ENCODE measurements around the gene RNH1. TPM values are rescaled to one million over a fixed set of nuclear protein-coding genes. Genes with fewer than 3 reads are reported as not detected.

Gene RNH1
- total RNA-seq, 1 donor from 2014 or later = 85.9 TPM

GRCh38 chr11:474914-475506, 32.0 kb downstream of the RNH1 start:
- no peaks in the 10 kb centered on the region for H3K36me3 Mint-ChIP-seq (ENCODE audit: unreplicated experiment)
- H3K27me3 Mint-ChIP-seq (ENCODE audit: unreplicated experiment) = peaks cover 12% of the 10 kb centered on the region
- DNase-seq = no peak
- peaks cover 23% of the 10 kb centered on the region for H3K4me1 Mint-ChIP-seq (ENCODE audit: low read depth, unreplicated experiment)
- peaks cover 7% of the 10 kb centered on the region for H3K9me3 Mint-ChIP-seq (ENCODE audit: unreplicated experiment)
- H3K4me3 Mint-ChIP-seq (ENCODE audit: unreplicated experiment) = no peak overlapping the region
- H3K27ac Mint-ChIP-seq (ENCODE audit: unreplicated experiment) = peak overlapping the region; percentile 62
- TF ChIP-seq CTCF (IDR thresholded peaks at IDR 0.05; ENCODE audit: partially characterized antibody, unreplicated experiment) = no peak

GRCh38 chr11:473962-474785, 32.9 kb downstream of the RNH1 start:
- H3K4me3 Mint-ChIP-seq (ENCODE audit: unreplicated experiment) = peak overlapping the region; percentile 38
- H3K27me3 Mint-ChIP-seq (ENCODE audit: unreplicated experiment) = peaks cover 12% of the 10 kb centered on the region
- peaks cover 29% of the 10 kb centered on the region for H3K4me1 Mint-ChIP-seq (ENCODE audit: low read depth, unreplicated experiment)
- DNase-seq = peak; percentile 78
- no peak for TF ChIP-seq CTCF (IDR thresholded peaks at IDR 0.05; ENCODE audit: partially characterized antibody, unreplicated experiment)
- H3K36me3 Mint-ChIP-seq (ENCODE audit: unreplicated experiment) = no peaks in the 10 kb centered on the region
- H3K27ac Mint-ChIP-seq (ENCODE audit: unreplicated experiment) = peak overlapping the region; percentile 94
- H3K9me3 Mint-ChIP-seq (ENCODE audit: unreplicated experiment) = peaks cover 7% of the 10 kb centered on the region

GRCh38 chr11:473415-473814, 33.6 kb downstream of the RNH1 start:
- peak overlapping the region; percentile 71 for H3K4me3 Mint-ChIP-seq (ENCODE audit: unreplicated experiment)
- H3K9me3 Mint-ChIP-seq (ENCODE audit: unreplicated experiment) = peaks cover 9% of the 10 kb centered on the region
- no peak for DNase-seq
- H3K27me3 Mint-ChIP-seq (ENCODE audit: unreplicated experiment) = peaks cover 12% of the 10 kb centered on the region
- no peak for TF ChIP-seq CTCF (IDR thresholded peaks at IDR 0.05; ENCODE audit: partially characterized antibody, unreplicated experiment)
- peaks cover 30% of the 10 kb centered on the region for H3K4me1 Mint-ChIP-seq (ENCODE audit: low read depth, unreplicated experiment)
- H3K36me3 Mint-ChIP-seq (ENCODE audit: unreplicated experiment) = no peaks in the 10 kb centered on the region
- H3K27ac Mint-ChIP-seq (ENCODE audit: unreplicated experiment) = peak overlapping the region; percentile 95

GRCh38 chr11:472816-473215, 34.2 kb downstream of the RNH1 start:
- Mint-ChIP-seq H3K4me3 (ENCODE audit: unreplicated experiment) (peak overlapping the region; percentile 71), H3K4me1 (ENCODE audit: low read depth, unreplicated experiment) (peaks cover 35% of the 10 kb centered on the region), H3K27ac (ENCODE audit: unreplicated experiment) (peak overlapping the region; percentile 95), H3K27me3 (ENCODE audit: unreplicated experiment) (peaks cover 14% of the 10 kb centered on the region), H3K9me3 (ENCODE audit: unreplicated experiment) (peaks cover 7% of the 10 kb centered on the region), H3K36me3 (ENCODE audit: unreplicated experiment) (no peaks in the 10 kb centered on the region)
- no peak for TF ChIP-seq CTCF (IDR thresholded peaks at IDR 0.05; ENCODE audit: partially characterized antibody, unreplicated experiment)
- DNase-seq = no peak

- no peak overlapping the region for H3K4me3 Mint-ChIP-seq (ENCODE audit: unreplicated experiment)
- no peak for DNase-seq
- H3K27ac Mint-ChIP-seq (ENCODE audit: unreplicated experiment) = peak overlapping the region; percentile 28
- peaks cover 6% of the 10 kb centered on the region for H3K9me3 Mint-ChIP-seq (ENCODE audit: unreplicated experiment)
- peaks cover 36% of the 10 kb centered on the region for H3K4me1 Mint-ChIP-seq (ENCODE audit: low read depth, unreplicated experiment)
- peak; percentile 42 for TF ChIP-seq CTCF (IDR thresholded peaks at IDR 0.05; ENCODE audit: partially characterized antibody, unreplicated experiment)
- H3K27me3 Mint-ChIP-seq (ENCODE audit: unreplicated experiment) = peaks cover 14% of the 10 kb centered on the region
- H3K36me3 Mint-ChIP-seq (ENCODE audit: unreplicated experiment) = no peaks in the 10 kb centered on the region
Observed at GRCh38 chr11:472272-472671, 34.8 kb downstream of the RNH1 start.

Data from glutamatergic neuron (in vitro differentiated cells).